KMS-11 (cell line): Measurements from ENCODE around the gene C12orf42.

Experiments
- H2AFZ ChIP-seq: fragments of 200-600 bp; sonication (generic); 2 replicates; pipeline ENCODE4 v1.6.1; 2016; ENCODE audit warnings: antibody characterized with exemption, mixed run types, low read depth
- H3K27ac ChIP-seq: fragments of 200-600 bp; sonication (generic); 2 replicates; pipeline ENCODE4 v1.6.1; 2016; ENCODE audit warnings: mild to moderate bottlenecking, mixed run types
- H3K27me3 ChIP-seq: fragments of 200-600 bp; sonication (generic); 2 replicates; pipeline ENCODE4 v1.6.1; 2017; ENCODE audit warnings: mild to moderate bottlenecking, low read depth, mixed run types, moderate library complexity; ENCODE audit not compliant: insufficient read depth
- H3K36me3 ChIP-seq: fragments of 200-600 bp; sonication (generic); 2 replicates; pipeline ENCODE4 v1.6.1; 2017; ENCODE audit warnings: mild to moderate bottlenecking, mixed run types; ENCODE audit not compliant: insufficient read depth
- H3K4me1 ChIP-seq: fragments of 200-600 bp; sonication (generic); 2 replicates; pipeline ENCODE4 v1.6.1; 2016; ENCODE audit warnings: mild to moderate bottlenecking, low read depth, mixed run types; ENCODE audit not compliant: poor library complexity, severe bottlenecking
- H3K4me2 ChIP-seq: fragments of 200-600 bp; sonication (generic); 2 replicates; pipeline ENCODE4 v1.7.0; 2016; ENCODE audit warnings: mild to moderate bottlenecking, mixed run types
- H3K4me3 ChIP-seq: fragments of 200-600 bp; sonication (generic); IDR thresholded peaks from 2 replicates; pipeline ENCODE4 v1.6.1; 2017; ENCODE audit warnings: low read depth, low read length, mixed read lengths; ENCODE audit not compliant: insufficient read depth
- H3K79me2 ChIP-seq: fragments of 200-600 bp; sonication (generic); 2 replicates; pipeline ENCODE4 v1.6.1; 2016; ENCODE audit warnings: low read depth, mixed run types; ENCODE audit not compliant: insufficient read depth
- H3K9ac ChIP-seq: fragments of 200-600 bp; sonication (generic); 2 replicates; pipeline ENCODE4 v1.6.1; 2016; ENCODE audit warnings: mild to moderate bottlenecking, mixed run types
- H4K20me1 ChIP-seq: fragments of 200-600 bp; sonication (generic); 2 replicates; pipeline ENCODE4 v1.6.1; 2016; ENCODE audit warnings: mild to moderate bottlenecking, mixed run types; ENCODE audit not compliant: insufficient read depth
- TF ChIP-seq, protein P1 (sequence below): fragments of 200-600 bp; sonication (generic); conservative IDR thresholded peaks from 2 replicates; pipeline ENCODE4 v1.6.1; 2017; ENCODE audit warnings: low read depth, mild to moderate bottlenecking, antibody characterized with exemption, low read length, moderate library complexity, mixed read lengths

C12orf42 gene

DNA sequence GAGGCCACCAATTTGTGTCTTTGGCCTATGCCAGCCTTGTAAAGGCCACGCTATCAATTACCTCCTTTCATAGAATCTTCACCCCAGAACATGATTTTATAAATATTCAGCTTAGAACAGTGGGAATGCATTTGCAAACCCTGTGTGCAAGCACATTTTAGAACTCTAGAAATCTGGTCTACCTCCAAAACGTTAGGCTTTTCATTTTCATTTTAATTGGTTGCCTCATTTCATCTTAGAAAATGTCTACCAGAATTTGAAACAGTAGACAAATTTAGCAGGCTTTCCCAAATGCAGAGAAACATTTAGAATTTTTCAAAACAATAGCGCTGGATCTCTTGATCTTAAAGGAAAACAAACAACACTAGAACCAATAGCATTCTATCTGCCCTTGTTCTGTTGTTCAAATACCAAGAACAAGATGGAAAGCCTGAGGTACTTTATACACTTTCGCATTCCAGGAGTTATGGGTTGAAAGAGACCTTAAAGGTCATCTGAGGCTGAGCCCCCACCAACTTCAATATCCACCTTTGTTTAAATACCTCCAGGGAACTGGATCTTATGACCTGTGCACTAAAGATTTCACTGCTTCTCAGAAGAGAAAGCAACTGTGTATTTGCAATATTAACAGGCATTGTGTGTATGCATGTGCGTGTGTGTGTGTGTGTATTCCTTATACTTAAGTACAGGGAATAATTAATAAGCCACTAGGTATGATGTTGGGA lies 185.1 kb downstream of the C12orf42 start:
- Histone ChIP-seq H3K4me3 (no peak overlapping the region), H3K79me2 (no peaks in the 10 kb centered on the region), H4K20me1 (no peaks in the 10 kb centered on the region), H3K4me2 (no peak overlapping the region), H3K36me3 (no peaks in the 10 kb centered on the region), H3K4me1 (peaks cover 24% of the 10 kb centered on the region), H3K9ac (no peak overlapping the region), H2AFZ (no peak overlapping the region), H3K27me3 (no peaks in the 10 kb centered on the region), H3K27ac (no peak overlapping the region)
- TF ChIP-seq, protein P1, sequence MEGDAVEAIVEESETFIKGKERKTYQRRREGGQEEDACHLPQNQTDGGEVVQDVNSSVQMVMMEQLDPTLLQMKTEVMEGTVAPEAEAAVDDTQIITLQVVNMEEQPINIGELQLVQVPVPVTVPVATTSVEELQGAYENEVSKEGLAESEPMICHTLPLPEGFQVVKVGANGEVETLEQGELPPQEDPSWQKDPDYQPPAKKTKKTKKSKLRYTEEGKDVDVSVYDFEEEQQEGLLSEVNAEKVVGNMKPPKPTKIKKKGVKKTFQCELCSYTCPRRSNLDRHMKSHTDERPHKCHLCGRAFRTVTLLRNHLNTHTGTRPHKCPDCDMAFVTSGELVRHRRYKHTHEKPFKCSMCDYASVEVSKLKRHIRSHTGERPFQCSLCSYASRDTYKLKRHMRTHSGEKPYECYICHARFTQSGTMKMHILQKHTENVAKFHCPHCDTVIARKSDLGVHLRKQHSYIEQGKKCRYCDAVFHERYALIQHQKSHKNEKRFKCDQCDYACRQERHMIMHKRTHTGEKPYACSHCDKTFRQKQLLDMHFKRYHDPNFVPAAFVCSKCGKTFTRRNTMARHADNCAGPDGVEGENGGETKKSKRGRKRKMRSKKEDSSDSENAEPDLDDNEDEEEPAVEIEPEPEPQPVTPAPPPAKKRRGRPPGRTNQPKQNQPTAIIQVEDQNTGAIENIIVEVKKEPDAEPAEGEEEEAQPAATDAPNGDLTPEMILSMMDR, result no peak

DNA sequence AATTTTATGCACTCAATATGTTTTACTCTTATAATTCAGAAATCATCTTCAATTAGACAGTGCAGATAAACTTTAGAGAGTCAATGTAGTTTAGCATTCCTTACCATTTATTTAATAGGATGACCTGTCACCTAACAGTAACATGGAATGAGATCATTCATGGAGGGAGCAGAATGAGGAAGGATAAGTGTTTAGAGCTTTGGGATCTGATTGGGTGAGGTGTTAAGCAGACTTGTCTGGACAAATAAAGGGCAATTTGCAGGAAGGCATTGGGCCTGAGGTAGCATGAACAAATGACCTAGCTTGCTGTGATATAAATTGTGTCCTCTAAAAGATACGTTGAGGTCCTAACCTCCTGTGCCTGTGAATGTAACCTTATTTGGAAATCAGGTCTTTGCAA lies 187.4 kb downstream of the C12orf42 start:
- no peaks in the 10 kb centered on the region for H3K27me3 ChIP-seq
- H3K27ac ChIP-seq, result no peak overlapping the region
- H3K4me3 ChIP-seq, result no peak overlapping the region
- no peaks in the 10 kb centered on the region for H3K79me2 ChIP-seq
- no peak overlapping the region for H3K9ac ChIP-seq
- H2AFZ ChIP-seq, result no peak overlapping the region
- H3K4me1 ChIP-seq, result peaks cover 14% of the 10 kb centered on the region
- H3K36me3 ChIP-seq, result no peaks in the 10 kb centered on the region
- TF ChIP-seq, protein P1, result no peak
- H4K20me1 ChIP-seq, result no peaks in the 10 kb centered on the region
- no peak overlapping the region for H3K4me2 ChIP-seq

DNA sequence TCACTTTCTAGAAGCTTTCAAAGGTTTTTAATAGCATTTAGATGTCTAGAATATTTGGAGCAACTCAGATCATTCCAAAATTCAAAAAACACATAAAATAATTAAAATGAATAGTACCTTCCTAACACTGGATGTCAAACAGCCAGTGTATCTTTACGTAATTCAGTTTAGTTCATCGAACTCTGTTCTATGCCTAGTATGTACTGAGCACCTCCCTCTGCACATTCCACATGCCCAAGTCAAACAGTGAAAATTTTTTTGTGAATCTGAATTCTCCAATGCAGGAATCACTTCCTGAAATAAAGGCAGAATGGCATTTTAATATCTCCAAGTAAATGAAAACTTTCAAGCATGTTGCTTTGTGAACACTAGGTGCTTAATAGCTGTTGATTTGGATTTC lies 192.3 kb downstream of the C12orf42 start:
- Histone ChIP-seq H3K4me2 (no peak overlapping the region), H3K4me1 (no peaks in the 10 kb centered on the region), H3K27ac (no peak overlapping the region), H3K36me3 (no peaks in the 10 kb centered on the region), H4K20me1 (no peaks in the 10 kb centered on the region), H3K9ac (no peak overlapping the region), H3K79me2 (no peaks in the 10 kb centered on the region), H3K27me3 (no peaks in the 10 kb centered on the region), H2AFZ (no peak overlapping the region), H3K4me3 (no peak overlapping the region)
- TF ChIP-seq, protein P1, result no peak

DNA sequence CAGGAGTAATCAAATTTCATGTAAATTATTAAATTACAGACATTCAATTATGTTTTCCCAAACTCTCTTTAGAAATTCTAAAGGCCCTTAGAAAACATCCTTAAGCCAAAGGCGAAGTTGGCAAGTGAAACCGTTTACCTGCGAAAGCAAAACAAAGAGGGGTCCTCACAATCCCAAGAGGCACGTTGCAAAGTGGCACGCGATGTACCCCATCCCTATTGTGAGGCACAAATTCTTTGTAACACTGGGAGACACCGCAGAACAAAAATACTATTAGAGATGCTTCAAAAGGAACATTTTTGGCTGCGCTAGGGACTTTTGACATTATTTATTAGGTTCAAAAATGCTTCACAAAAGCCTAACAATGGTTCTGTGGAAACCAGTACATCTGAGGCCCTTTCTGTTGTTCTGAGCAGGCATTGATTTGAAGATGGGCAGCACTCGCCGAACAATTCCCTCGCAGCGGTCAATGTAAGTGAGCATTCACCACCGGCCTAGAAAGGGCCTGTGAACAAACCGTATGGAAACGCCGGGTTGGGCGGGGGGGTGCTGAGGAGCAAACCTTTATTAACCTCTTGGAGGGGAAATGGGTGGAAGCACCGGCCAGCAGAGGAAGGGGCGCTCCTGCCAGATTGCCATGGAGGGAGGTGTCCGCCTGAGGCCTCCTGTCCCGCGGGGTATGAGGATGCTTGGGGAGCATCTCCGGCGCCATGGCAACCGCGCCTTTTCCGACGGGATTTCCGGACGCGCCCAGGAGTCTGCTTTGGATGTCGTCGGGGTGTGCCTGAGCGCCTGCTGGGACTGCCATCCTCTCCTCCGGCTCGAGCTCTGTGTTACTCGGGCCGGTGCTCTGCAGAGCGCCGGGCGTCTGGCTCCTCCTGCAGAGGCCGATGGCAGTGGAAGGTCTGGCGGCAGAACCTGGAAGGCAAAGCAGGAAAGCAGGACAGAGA lies 193.9 kb downstream of the C12orf42 start:
- TF ChIP-seq, protein P1, result no peak
- H3K79me2 ChIP-seq, result no peaks in the 10 kb centered on the region
- H3K27ac ChIP-seq, result no peak overlapping the region
- no peak overlapping the region for H2AFZ ChIP-seq
- no peaks in the 10 kb centered on the region for H3K36me3 ChIP-seq
- H3K9ac ChIP-seq, result no peak overlapping the region
- no peaks in the 10 kb centered on the region for H3K4me1 ChIP-seq
- no peaks in the 10 kb centered on the region for H3K27me3 ChIP-seq
- no peak overlapping the region for H3K4me2 ChIP-seq
- no peaks in the 10 kb centered on the region for H4K20me1 ChIP-seq
- no peak overlapping the region for H3K4me3 ChIP-seq
